Prostate gland (tissue), 2 donors: ENCODE results near the gene SCYL1. TPM values are rescaled to one million over a fixed set of nuclear protein-coding genes. Genes with fewer than 3 reads are reported as not detected.

Source experiments
- DNase-seq: peaks from one replicate; pipeline ENCODE4 v3.0.0-alpha.2; 2019; ENCODE audit warnings: low spot score
- H3K27ac ChIP-seq, 2 donors: fragments of 200-600 bp; sonication (generic); 2 replicates each; pipeline ENCODE4 v1.5.1; 2017 to 2019
- H3K27me3 ChIP-seq: fragments of 200-600 bp; sonication (generic); replicated peaks from 2 replicates; pipeline ENCODE4 v1.5.1; 2019; ENCODE audit not compliant: insufficient read depth
- H3K36me3 ChIP-seq, 2 donors: fragments of 200-600 bp; sonication (generic); 1 replicate in 1 of 2; 2 replicates in 1 of 2; pipeline versions ENCODE4 v1.5.1 to v1.8.1; 2017 to 2019
- H3K4me1 ChIP-seq: fragments of 200-600 bp; sonication (generic); replicated peaks from 2 replicates; pipeline ENCODE4 v1.5.1; 2019
- H3K4me3 ChIP-seq, 2 donors: fragments of 200-600 bp; sonication (generic); 2 replicates each; pipeline ENCODE4 v1.5.1; 2017 to 2019
- H3K9me3 ChIP-seq: fragments of 200-600 bp; sonication (generic); 2 replicates; pipeline ENCODE4 v1.5.1; 2017
- POLR2A ChIP-seq: fragments of 450-650 bp; IDR thresholded peaks from one replicate; pipeline ENCODE4 v1.6.1; 2016; ENCODE audit warnings: antibody characterized with exemption, mild to moderate bottlenecking
- POLR2AphosphoS5 ChIP-seq: sonication (generic); formaldehyde crosslinking; IDR thresholded peaks from one replicate; pipeline ENCODE4 v1.6.1; 2017; ENCODE audit warnings: antibody characterized with exemption
- WGBS: methylation state at CpG from one replicate; pipeline ENCODE4 v1.1.5; 2018; 5-methylcytosine and 5-hydroxymethylcytosine counted together
- intact Hi-C: fragments of 100-400 bp; cut with DNase I; formaldehyde crosslinking; loops from one replicate; pipeline ENCODE4 v1.14.2; 2022
- total RNA-seq, 2 donors: library from RNA; depleted of rRNA; stranded (reverse); fragments of >200 nt; gene quantifications; one replicate each; pipeline ENCODE4 v1.1.0, GENCODE V29; 2016
- TF ChIP-seq, protein P1 (sequence below), 4 experiments: fragments of 200-600 bp in 2 of 4; fragments of 450-650 bp in 2 of 4; sonication (generic) in 2 of 4; IDR thresholded peaks; 1 replicate in 3 of 4; 2 replicates in 1 of 4; pipeline ENCODE4 v1.5.1; 2016 to 2019; ENCODE audit warnings: antibody characterized with exemption in 4 of 4, mild to moderate bottlenecking in 2 of 4, moderate library complexity in 2 of 4

Gene SCYL1
- total RNA-seq, 2 donors from 2014 or later, result 125 to 177 TPM

DNA sequence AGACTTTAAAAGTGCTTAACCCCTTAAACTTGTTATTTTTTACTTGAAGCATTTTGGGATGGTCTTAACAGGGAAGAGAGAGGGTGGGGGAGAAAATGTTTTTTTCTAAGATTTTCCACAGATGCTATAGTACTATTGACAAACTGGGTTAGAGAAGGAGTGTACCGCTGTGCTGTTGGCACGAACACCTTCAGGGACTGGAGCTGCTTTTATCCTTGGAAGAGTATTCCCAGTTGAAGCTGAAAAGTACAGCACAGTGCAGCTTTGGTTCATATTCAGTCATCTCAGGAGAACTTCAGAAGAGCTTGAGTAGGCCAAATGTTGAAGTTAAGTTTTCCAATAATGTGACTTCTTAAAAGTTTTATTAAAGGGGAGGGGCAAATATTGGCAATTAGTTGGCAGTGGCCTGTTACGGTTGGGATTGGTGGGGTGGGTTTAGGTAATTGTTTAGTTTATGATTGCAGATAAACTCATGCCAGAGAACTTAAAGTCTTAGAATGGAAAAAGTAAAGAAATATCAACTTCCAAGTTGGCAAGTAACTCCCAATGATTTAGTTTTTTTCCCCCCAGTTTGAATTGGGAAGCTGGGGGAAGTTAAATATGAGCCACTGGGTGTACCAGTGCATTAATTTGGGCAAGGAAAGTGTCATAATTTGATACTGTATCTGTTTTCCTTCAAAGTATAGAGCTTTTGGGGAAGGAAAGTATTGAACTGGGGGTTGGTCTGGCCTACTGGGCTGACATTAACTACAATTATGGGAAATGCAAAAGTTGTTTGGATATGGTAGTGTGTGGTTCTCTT, 23.2 kb upstream of the SCYL1 start:
- WGBS, result 1% methylated on average over 3 of the region's 3 CpGs
- H3K36me3 ChIP-seq, result peaks cover 32 to 33% of the 10 kb centered on the region in 2 donors
- H3K9me3 ChIP-seq, result no peaks in the 10 kb centered on the region
- H3K27me3 ChIP-seq, result no peaks in the 10 kb centered on the region
- TF ChIP-seq, protein P1, sequence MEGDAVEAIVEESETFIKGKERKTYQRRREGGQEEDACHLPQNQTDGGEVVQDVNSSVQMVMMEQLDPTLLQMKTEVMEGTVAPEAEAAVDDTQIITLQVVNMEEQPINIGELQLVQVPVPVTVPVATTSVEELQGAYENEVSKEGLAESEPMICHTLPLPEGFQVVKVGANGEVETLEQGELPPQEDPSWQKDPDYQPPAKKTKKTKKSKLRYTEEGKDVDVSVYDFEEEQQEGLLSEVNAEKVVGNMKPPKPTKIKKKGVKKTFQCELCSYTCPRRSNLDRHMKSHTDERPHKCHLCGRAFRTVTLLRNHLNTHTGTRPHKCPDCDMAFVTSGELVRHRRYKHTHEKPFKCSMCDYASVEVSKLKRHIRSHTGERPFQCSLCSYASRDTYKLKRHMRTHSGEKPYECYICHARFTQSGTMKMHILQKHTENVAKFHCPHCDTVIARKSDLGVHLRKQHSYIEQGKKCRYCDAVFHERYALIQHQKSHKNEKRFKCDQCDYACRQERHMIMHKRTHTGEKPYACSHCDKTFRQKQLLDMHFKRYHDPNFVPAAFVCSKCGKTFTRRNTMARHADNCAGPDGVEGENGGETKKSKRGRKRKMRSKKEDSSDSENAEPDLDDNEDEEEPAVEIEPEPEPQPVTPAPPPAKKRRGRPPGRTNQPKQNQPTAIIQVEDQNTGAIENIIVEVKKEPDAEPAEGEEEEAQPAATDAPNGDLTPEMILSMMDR (IDR thresholded peaks at IDR 0.05), result no peak
- no peak for TF ChIP-seq POLR2A
- peak; percentile 80 for TF ChIP-seq POLR2AphosphoS5
- H3K4me1 ChIP-seq, result no peaks in the 10 kb centered on the region
- H3K4me3 ChIP-seq, result peak overlapping the region; percentile 80 to 88
- intact Hi-C loops, result no loop called here
- peak overlapping the region; percentile 98 to 100 for H3K27ac ChIP-seq
- DNase-seq, result no peak

DNA sequence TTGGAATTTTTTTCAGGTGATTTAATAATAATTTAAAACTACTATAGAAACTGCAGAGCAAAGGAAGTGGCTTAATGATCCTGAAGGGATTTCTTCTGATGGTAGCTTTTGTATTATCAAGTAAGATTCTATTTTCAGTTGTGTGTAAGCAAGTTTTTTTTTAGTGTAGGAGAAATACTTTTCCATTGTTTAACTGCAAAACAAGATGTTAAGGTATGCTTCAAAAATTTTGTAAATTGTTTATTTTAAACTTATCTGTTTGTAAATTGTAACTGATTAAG, 22.7 kb upstream of the SCYL1 start:
- TF ChIP-seq POLR2A (no peak), POLR2AphosphoS5 (no peak)
- TF ChIP-seq, protein P1 (IDR thresholded peaks at IDR 0.05), result no peak
- no peak for DNase-seq
- Histone ChIP-seq H3K4me1 (no peaks in the 10 kb centered on the region), H3K27me3 (no peaks in the 10 kb centered on the region), H3K27ac (peak overlapping the region; percentile 98 to 100), H3K36me3 (peaks cover 32 to 33% of the 10 kb centered on the region in 2 donors), H3K4me3 (peak overlapping the region; percentile 80 to 88), H3K9me3 (no peaks in the 10 kb centered on the region)
- intact Hi-C loops, result no loop called here

DNA sequence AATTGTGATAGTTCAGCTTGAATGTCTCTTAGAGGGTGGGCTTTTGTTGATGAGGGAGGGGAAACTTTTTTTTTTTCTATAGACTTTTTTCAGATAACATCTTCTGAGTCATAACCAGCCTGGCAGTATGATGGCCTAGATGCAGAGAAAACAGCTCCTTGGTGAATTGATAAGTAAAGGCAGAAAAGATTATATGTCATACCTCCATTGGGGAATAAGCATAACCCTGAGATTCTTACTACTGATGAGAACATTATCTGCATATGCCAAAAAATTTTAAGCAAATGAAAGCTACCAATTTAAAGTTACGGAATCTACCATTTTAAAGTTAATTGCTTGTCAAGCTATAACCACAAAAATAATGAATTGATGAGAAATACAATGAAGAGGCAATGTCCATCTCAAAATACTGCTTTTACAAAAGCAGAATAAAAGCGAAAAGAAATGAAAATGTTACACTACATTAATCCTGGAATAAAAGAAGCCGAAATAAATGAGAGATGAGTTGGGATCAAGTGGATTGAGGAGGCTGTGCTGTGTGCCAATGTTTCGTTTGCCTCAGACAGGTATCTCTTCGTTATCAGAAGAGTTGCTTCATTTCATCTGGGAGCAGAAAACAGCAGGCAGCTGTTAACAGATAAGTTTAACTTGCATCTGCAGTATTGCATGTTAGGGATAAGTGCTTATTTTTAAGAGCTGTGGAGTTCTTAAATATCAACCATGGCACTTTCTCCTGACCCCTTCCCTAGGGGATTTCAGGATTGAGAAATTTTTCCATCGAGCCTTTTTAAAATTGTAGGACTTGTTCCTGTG, 22.1 kb upstream of the SCYL1 start:
- no peaks in the 10 kb centered on the region for H3K27me3 ChIP-seq
- intact Hi-C loops, result no loop called here
- WGBS, result under 1% methylated on average over 6 of the region's 6 CpGs
- no peak for DNase-seq
- H3K9me3 ChIP-seq, result no peaks in the 10 kb centered on the region
- H3K4me3 ChIP-seq, result peak overlapping the region; percentile 80 to 88
- TF ChIP-seq, protein P1 (IDR thresholded peaks at IDR 0.05), result no peak
- peak; percentile 43 for TF ChIP-seq POLR2A
- peak; percentile 97 for TF ChIP-seq POLR2AphosphoS5
- no peaks in the 10 kb centered on the region for H3K4me1 ChIP-seq
- H3K27ac ChIP-seq, result peak overlapping the region; percentile 98 to 100
- H3K36me3 ChIP-seq, result peaks cover 32 to 33% of the 10 kb centered on the region in 2 donors

DNA sequence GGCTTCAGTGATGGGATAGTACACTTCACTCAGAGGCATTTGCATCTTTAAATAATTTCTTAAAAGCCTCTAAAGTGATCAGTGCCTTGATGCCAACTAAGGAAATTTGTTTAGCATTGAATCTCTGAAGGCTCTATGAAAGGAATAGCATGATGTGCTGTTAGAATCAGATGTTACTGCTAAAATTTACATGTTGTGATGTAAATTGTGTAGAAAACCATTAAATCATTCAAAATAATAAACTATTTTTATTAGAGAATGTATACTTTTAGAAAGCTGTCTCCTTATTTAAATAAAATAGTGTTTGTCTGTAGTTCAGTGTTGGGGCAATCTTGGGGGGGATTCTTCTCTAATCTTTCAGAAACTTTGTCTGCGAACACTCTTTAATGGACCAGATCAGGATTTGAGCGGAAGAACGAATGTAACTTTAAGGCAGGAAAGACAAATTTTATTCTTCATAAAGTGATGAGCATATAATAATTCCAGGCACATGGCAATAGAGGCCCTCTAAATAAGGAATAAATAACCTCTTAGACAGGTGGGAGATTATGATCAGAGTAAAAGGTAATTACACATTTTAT, 21.4 kb upstream of the SCYL1 start:
- intact Hi-C loops, result no loop called here
- no peaks in the 10 kb centered on the region for H3K4me1 ChIP-seq
- H3K4me3 ChIP-seq, result peak overlapping the region; percentile 80 to 88
- peak overlapping the region; percentile 98 to 100 for H3K27ac ChIP-seq
- TF ChIP-seq, protein P1 (IDR thresholded peaks at IDR 0.05), result peak in 1 of 4 experiments; percentile 3
- TF ChIP-seq POLR2AphosphoS5, result peak; percentile 44
- TF ChIP-seq POLR2A, result peak; percentile 59
- no peaks in the 10 kb centered on the region for H3K9me3 ChIP-seq
- WGBS, result 0% methylated on average over 3 of the region's 3 CpGs
- H3K27me3 ChIP-seq, result no peaks in the 10 kb centered on the region
- H3K36me3 ChIP-seq, result peaks cover 32 to 33% of the 10 kb centered on the region in 2 donors
- DNase-seq, result no peak
